Lower leg skin (tissue), 4 donors: ENCODE measurements around the gene WFDC13. TPM values are rescaled to one million over a fixed set of nuclear protein-coding genes. Genes with fewer than 3 reads are reported as not detected.
"Not testable (repeated sequence)": the region's sequence is repeated elsewhere in the genome, so short reads cannot be mapped to it uniquely, and the experiment has no call there.

Experiments used
- DNase-seq, 2 donors: peaks; one replicate each; pipeline ENCODE4 v3.0.0-alpha.2; 2019; ENCODE audit warnings: low spot score in 2 of 2
- H3K4me3 ChIP-seq: fragments of 200-600 bp; sonication (generic); 2 replicates; pipeline ENCODE4 v1.5.1; 2017; ENCODE audit warnings: mild to moderate bottlenecking, low read depth; ENCODE audit not compliant: poor library complexity, severe bottlenecking
- POLR2A ChIP-seq, 2 donors: fragments of 450-650 bp; IDR thresholded peaks; one replicate each; pipeline ENCODE4 v1.6.1; 2016 to 2017; ENCODE audit warnings: antibody characterized with exemption in 2 of 2, mild to moderate bottlenecking in 1 of 2, moderate library complexity in 1 of 2
- WGBS, 2 donors: methylation state at CpG; one replicate each; pipeline ENCODE4 v1.1.5; 2018; 5-methylcytosine and 5-hydroxymethylcytosine counted together
- intact Hi-C: fragments of 100-400 bp; cut with DNase I; formaldehyde crosslinking; loops from one replicate; pipeline ENCODE4 v1.15.0; 2023; ENCODE audit warnings: low total_unique reads
- total RNA-seq, 4 donors: library from RNA; depleted of rRNA; stranded (reverse); fragments of >200 nt; gene quantifications; one replicate each; pipeline ENCODE4 v1.1.0, GENCODE V29; 2016
- TF ChIP-seq, protein P1 (sequence below), 3 donors: fragments of 450-650 bp; IDR thresholded peaks; one replicate each; pipeline ENCODE4 v1.5.1; 2016; ENCODE audit warnings: antibody characterized with exemption in 3 of 3, mild to moderate bottlenecking in 3 of 3, moderate library complexity in 2 of 3

Gene WFDC13
- total RNA-seq, 4 donors from 2014 or later: not detected

GRCh38 chr20:45695496-45695895 is 6.3 kb upstream of the WFDC13 start:
- H3K4me3 ChIP-seq: no peak overlapping the region
- TF ChIP-seq POLR2A (IDR thresholded peaks at IDR 0.05): no peak
- TF ChIP-seq, protein P1, sequence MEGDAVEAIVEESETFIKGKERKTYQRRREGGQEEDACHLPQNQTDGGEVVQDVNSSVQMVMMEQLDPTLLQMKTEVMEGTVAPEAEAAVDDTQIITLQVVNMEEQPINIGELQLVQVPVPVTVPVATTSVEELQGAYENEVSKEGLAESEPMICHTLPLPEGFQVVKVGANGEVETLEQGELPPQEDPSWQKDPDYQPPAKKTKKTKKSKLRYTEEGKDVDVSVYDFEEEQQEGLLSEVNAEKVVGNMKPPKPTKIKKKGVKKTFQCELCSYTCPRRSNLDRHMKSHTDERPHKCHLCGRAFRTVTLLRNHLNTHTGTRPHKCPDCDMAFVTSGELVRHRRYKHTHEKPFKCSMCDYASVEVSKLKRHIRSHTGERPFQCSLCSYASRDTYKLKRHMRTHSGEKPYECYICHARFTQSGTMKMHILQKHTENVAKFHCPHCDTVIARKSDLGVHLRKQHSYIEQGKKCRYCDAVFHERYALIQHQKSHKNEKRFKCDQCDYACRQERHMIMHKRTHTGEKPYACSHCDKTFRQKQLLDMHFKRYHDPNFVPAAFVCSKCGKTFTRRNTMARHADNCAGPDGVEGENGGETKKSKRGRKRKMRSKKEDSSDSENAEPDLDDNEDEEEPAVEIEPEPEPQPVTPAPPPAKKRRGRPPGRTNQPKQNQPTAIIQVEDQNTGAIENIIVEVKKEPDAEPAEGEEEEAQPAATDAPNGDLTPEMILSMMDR (IDR thresholded peaks at IDR 0.05): no peak
- intact Hi-C loops: no loop called here
- DNase-seq: no peak
- 63 to 67% methylated on average over 2 of the region's 2 CpGs for WGBS, 2 donors

GRCh38 chr20:45701104-45701503 is 734 bp upstream of the WFDC13 start:
- DNase-seq: no peak
- no peak overlapping the region for H3K4me3 ChIP-seq
- 66 to 79% methylated on average over 4 of the region's 4 CpGs for WGBS, 2 donors
- TF ChIP-seq, protein P1 (IDR thresholded peaks at IDR 0.05): no peak
- no peak for TF ChIP-seq POLR2A (IDR thresholded peaks at IDR 0.05)
- intact Hi-C loops: no loop called here

DNA sequence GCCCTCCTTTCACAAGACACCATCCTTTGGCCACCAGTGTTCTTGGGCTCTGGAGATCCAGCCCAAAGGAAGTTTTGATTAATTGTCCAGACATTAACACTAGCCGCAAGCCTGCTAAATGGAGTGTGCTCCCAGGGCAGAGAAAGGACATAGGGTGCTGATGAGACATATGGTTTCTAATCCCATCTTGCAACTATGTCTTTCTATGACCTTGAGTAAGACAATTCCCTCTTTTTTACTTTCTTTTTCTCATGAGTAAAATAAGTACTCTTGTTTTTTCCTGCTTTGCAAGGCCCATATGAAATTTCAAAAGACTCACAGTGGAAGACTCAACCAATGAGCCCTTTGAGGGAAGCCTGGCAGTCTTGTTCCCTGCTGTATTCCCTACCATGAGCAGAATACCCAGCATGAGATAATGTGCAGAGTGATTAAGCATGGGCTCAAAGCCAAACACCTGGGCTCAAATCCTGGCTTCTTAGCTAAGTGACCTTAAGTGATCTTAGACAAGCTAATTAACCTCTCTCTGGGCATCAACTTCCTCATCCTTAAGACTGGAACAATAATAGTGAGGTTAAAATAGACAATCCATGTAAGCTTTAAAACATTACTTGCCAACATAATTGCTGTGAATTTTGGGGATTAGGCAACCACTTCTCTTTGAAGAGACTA is 3.3 kb downstream of the WFDC13 start, which contains the start of gene WFDC10B:
Gene WFDC10B (minus strand): TSS at position 51 of the 669 bp plus-strand sequence. CDS start 19,027 bp downstream, outside the sequence.
- WGBS, 2 donors: 83 to 87% methylated on average over 1 of the region's 1 CpG
- no peak within 1 kb of the TSS for H3K4me3 ChIP-seq
- intact Hi-C loops: no loop called here
- TF ChIP-seq, protein P1 (IDR thresholded peaks at IDR 0.05): no peak
- no peak for TF ChIP-seq POLR2A (IDR thresholded peaks at IDR 0.05)
- DNase-seq: no peak

GRCh38 chr20:45716141-45716688 is 14.4 kb downstream of the WFDC13 start:
- DNase-seq, intact Hi-C loops, H3K4me3 ChIP-seq: not testable (repeated sequence)

- intact Hi-C loops: no loop called here
- 61 to 67% methylated on average over 1 of the region's 1 CpG for WGBS, 2 donors
- no peak within 1 kb of the TSS for H3K4me3 ChIP-seq
- no peak for TF ChIP-seq POLR2A (IDR thresholded peaks at IDR 0.05)
- TF ChIP-seq, protein P1 (IDR thresholded peaks at IDR 0.05): no peak
- no peak for DNase-seq
These were observed 20.2 kb downstream of the WFDC13 start, which contains the start of gene SPINT4 for GRCh38 chr20:45722047-45722446. SPINT4 (plus strand) TSS chr20:45722347; CDS start chr20:45722368, 21 bp downstream.

DNA sequence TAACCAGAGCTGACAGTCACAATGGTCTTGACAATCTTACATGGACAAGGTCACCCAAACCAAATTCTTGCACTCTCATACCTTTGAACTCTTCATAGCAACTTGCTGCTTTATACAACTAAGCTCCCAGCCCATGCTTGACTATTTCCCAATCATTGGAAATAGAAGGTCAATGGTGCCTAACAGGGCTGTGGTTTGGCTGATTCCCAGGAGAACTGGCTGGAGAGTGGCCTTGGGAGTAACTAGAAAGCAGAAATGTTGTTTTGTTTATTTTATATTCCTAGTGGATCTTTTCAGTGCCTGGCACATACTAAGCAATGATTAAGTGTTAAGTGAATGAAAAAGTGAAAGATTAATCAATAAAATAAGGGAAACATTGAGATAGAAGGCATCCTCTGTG is 23.3 kb downstream of the WFDC13 start:
- intact Hi-C loops: no loop called here
- no peak for TF ChIP-seq POLR2A (IDR thresholded peaks at IDR 0.05)
- TF ChIP-seq, protein P1 (IDR thresholded peaks at IDR 0.05): no peak
- H3K4me3 ChIP-seq: no peak overlapping the region
- DNase-seq: no peak
